ENCODE measurements around the gene RAI1. TPM values are rescaled to one million over a fixed set of nuclear protein-coding genes. Genes with fewer than 3 reads are reported as not detected.

The RAI1 gene
- total RNA-seq, 1 donor from 2014 or later, result 60.3 TPM

- DNase-seq (ENCODE audit: low spot score), result no peak
Measured at GRCh38 chr17:17815062-17815406, 133.8 kb downstream of the RAI1 start.

- DNase-seq (ENCODE audit: low spot score), result no peak
Measured at GRCh38 chr17:17815436-17816200, 134.4 kb downstream of the RAI1 start.

- no peak for DNase-seq (ENCODE audit: low spot score)
Measured at GRCh38 chr17:17816240-17816814, 135.1 kb downstream of the RAI1 start.

GRCh38 chr17:17816831-17817551 is 135.7 kb downstream of the RAI1 start:
- no peak for DNase-seq (ENCODE audit: low spot score)

GRCh38 chr17:17817552-17817947 is 136.3 kb downstream of the RAI1 start:
- no peak for DNase-seq (ENCODE audit: low spot score)

- no peak for DNase-seq (ENCODE audit: low spot score)
Measured at GRCh38 chr17:17818088-17818526, 136.8 kb downstream of the RAI1 start.

- DNase-seq (ENCODE audit: low spot score), result no peak
Measured at GRCh38 chr17:17819111-17819510, 137.9 kb downstream of the RAI1 start.

GRCh38 chr17:17819561-17819995 is 138.3 kb downstream of the RAI1 start:
- DNase-seq (ENCODE audit: low spot score), result peak; percentile 91

- DNase-seq (ENCODE audit: low spot score), result no peak
Measured at GRCh38 chr17:17820046-17820445, 138.8 kb downstream of the RAI1 start.

GRCh38 chr17:17820463-17821158 is 139.4 kb downstream of the RAI1 start:
- DNase-seq (ENCODE audit: low spot score), result no peak

GRCh38 chr17:17822189-17822588 is 140.9 kb downstream of the RAI1 start:
- DNase-seq (ENCODE audit: low spot score), result peak; percentile 73

GRCh38 chr17:17822616-17823015 is 141.4 kb downstream of the RAI1 start:
- no peak for DNase-seq (ENCODE audit: low spot score)

GRCh38 chr17:17823433-17824118 is 142.3 kb downstream of the RAI1 start:
- DNase-seq (ENCODE audit: low spot score), result peak; percentile 82

GRCh38 chr17:17824119-17824782 is 143.0 kb downstream of the RAI1 start:
- no peak for DNase-seq (ENCODE audit: low spot score)

- no peak for DNase-seq (ENCODE audit: low spot score)
Measured at GRCh38 chr17:17824783-17825614, 143.7 kb downstream of the RAI1 start.

- no peak for DNase-seq (ENCODE audit: low spot score)
Measured at GRCh38 chr17:17826342-17826713, 145.1 kb downstream of the RAI1 start.

- no peak for DNase-seq (ENCODE audit: low spot score)
Measured at GRCh38 chr17:17826942-17827785, 145.9 kb downstream of the RAI1 start.

GRCh38 chr17:17827826-17828621 is 146.8 kb downstream of the RAI1 start:
- no peak for DNase-seq (ENCODE audit: low spot score)

GRCh38 chr17:17830269-17830567 is 149.0 kb downstream of the RAI1 start:
- DNase-seq (ENCODE audit: low spot score), result no peak
